Endothelial cell of umbilical vein (primary cell): ENCODE measurements around the gene ATP8B3. TPM values are rescaled to one million over a fixed set of nuclear protein-coding genes. Genes with fewer than 3 reads are reported as not detected.

Experiments used
- BruUV-seq: library from RNA; stranded (reverse); fragments of 400-500 nt; replicated peaks from 2 replicates; lab custom pipeline; 2021; lab: Mats Ljungman, UMichigan
- CTCF ChIA-PET: fragments of 300-600, 350-600 bp; sonication (Branson Sonifier 250); formaldehyde crosslinking; loops from one replicate; lab custom pipeline; 2021; ENCODE audit warnings: antibody characterized with exemption, inconsistent platforms; lab: Charles Lee
- POLR2A ChIA-PET: fragments of 300-600, 350-600 bp; sonication (Branson Sonifier 250); formaldehyde crosslinking; loops from one replicate; lab custom pipeline; 2021; ENCODE audit warnings: antibody characterized with exemption, inconsistent platforms; lab: Charles Lee
- DNase-seq: peaks from one replicate; pipeline ENCODE4 v3.0.0-alpha.2; 2011; ENCODE audit warnings: low read depth, low spot score
- FAIRE-seq: peaks from 2 replicates; lab custom pipeline; 2011; peaks lifted over from hg19 to GRCh38; lab: Jason Lieb, UNC
- H2AFZ ChIP-seq: 2 replicates; pipeline ENCODE4 v1.6.0; 2012; ENCODE audit warnings: low read depth, low read length, control low read depth, inconsistent platforms
- H3K27ac ChIP-seq: 2 replicates; pipeline ENCODE4 v1.5.1; 2011; ENCODE audit warnings: low read depth, mild to moderate bottlenecking, control low read depth, low read length, moderate library complexity; ENCODE audit not compliant: insufficient read depth
- H3K27me3 ChIP-seq, 2 experiments: 2 replicates each; pipeline versions ENCODE4 v1.6.0 to v1.6.1; 2011; ENCODE audit warnings: low read length in 2 of 2, mixed read lengths in 1 of 2; ENCODE audit not compliant: control insufficient read depth in 2 of 2, insufficient read depth in 2 of 2
- H3K36me3 ChIP-seq, 2 experiments: 2 replicates in 1 of 2; 3 replicates in 1 of 2; pipeline ENCODE4 v1.5.1; 2011; ENCODE audit warnings: low read length in 2 of 2, mild to moderate bottlenecking in 1 of 2, moderate library complexity in 1 of 2; ENCODE audit not compliant: control insufficient read depth in 2 of 2, insufficient read depth in 2 of 2; ENCODE audit errors: extremely low read depth in 1 of 2
- H3K4me1 ChIP-seq: 3 replicates; pipeline ENCODE4 v1.5.1; 2011; ENCODE audit warnings: mild to moderate bottlenecking, low read length; ENCODE audit not compliant: control insufficient read depth, insufficient read depth; ENCODE audit errors: extremely low read depth
- H3K4me2 ChIP-seq: 2 replicates; pipeline ENCODE4 v1.6.1; 2011; ENCODE audit warnings: low read length, control low read depth, mixed read lengths; ENCODE audit not compliant: insufficient read depth
- H3K4me3 ChIP-seq, 3 experiments: fragments of 200-600 bp in 1 of 3; sonication (generic), shearing (Covaris generic) in 1 of 3; replicated peaks in 1 of 3; 2 replicates each; pipeline ENCODE4 v1.5.1; 2011 to 2016; ENCODE audit warnings: control low read depth in 3 of 3, low read length in 3 of 3, mild to moderate bottlenecking in 2 of 3, inconsistent platforms in 1 of 3, low read depth in 1 of 3, moderate library complexity in 1 of 3; ENCODE audit not compliant: insufficient read depth in 1 of 3
- H3K79me2 ChIP-seq: 2 replicates; pipeline ENCODE4 v1.6.0; 2012; ENCODE audit warnings: low read length, inconsistent platforms; ENCODE audit not compliant: control insufficient read depth, insufficient read depth
- H3K9ac ChIP-seq: replicated peaks from 2 replicates; pipeline ENCODE3; 2011; ENCODE audit warnings: low read length, control low read depth; ENCODE audit not compliant: insufficient read depth; ENCODE audit errors: extremely low read depth
- H3K9me1 ChIP-seq: replicated peaks from 3 replicates; pipeline ENCODE4 v1.6.0; 2011; ENCODE audit warnings: mild to moderate bottlenecking, low read length; ENCODE audit not compliant: control insufficient read depth, insufficient read depth; ENCODE audit errors: extremely low read depth
- H3K9me3 ChIP-seq: replicated peaks from 2 replicates; pipeline ENCODE4 v1.5.1; 2012; ENCODE audit warnings: low read length, inconsistent platforms; ENCODE audit not compliant: control insufficient read depth, insufficient read depth
- H4K20me1 ChIP-seq: replicated peaks from 2 replicates; pipeline ENCODE3; 2011; ENCODE audit warnings: mild to moderate bottlenecking, low read length; ENCODE audit not compliant: control insufficient read depth, insufficient read depth; ENCODE audit errors: extremely low read depth
- EZH2 ChIP-seq: IDR thresholded peaks from 2 replicates; pipeline ENCODE4 v1.6.1; 2012; ENCODE audit warnings: borderline replicate concordance, low read depth, mild to moderate bottlenecking, moderate library complexity, low read length, inconsistent platforms; ENCODE audit not compliant: severe bottlenecking
- FOS ChIP-seq: IDR thresholded peaks from 2 replicates; pipeline ENCODE4 v1.6.1; 2011; ENCODE audit warnings: mild to moderate bottlenecking, low read length, moderate library complexity, borderline replicate concordance; ENCODE audit not compliant: insufficient read depth
- JUN ChIP-seq: IDR thresholded peaks from 2 replicates; pipeline ENCODE4 v1.6.1; 2011; ENCODE audit warnings: borderline replicate concordance, low read depth; ENCODE audit not compliant: insufficient read length, insufficient read depth
- POLR2AphosphoS5 ChIP-seq: IDR thresholded peaks from 2 replicates; pipeline ENCODE4 v1.6.1; 2012; ENCODE audit warnings: low read depth, mild to moderate bottlenecking, control low read depth, low read length, moderate library complexity; ENCODE audit not compliant: insufficient read depth
- dilution Hi-C: fragments of 300-500 bp; cut with MboI; formaldehyde crosslinking; loops from one replicate; pipeline ENCODE4 v1.15.0; 2019; ENCODE audit warnings: low sequenced_read_pairs; ENCODE audit not compliant: extremely low pct_ligation_motif_present
- intact Hi-C: fragments of 100-400 bp; cut with micrococcal nuclease; formaldehyde crosslinking; loops from one replicate; pipeline ENCODE4 v1.10.0; 2022
- polyA plus RNA-seq, 4 experiments: library from polyadenylated mRNA; depleted of rRNA in 3 of 4; stranded (reverse) in 3 of 4; unstranded in 1 of 4; fragments of >200 nt; gene quantifications; 2 replicates each; pipeline versions ENCODE4 v1.2.1 to v1.2.3, GENCODE V29; 2011 to 2012; ENCODE audit warnings: missing spikeins in 1 of 4
- total RNA-seq: library from RNA; stranded (reverse); gene quantifications from 2 replicates; pipeline ENCODE4 v1.2.3, GENCODE V29; 2021
- TF ChIP-seq, protein P1 (sequence below), 2 donors: IDR thresholded peaks; 1 replicate in 1 of 2; 2 replicates in 1 of 2; pipeline ENCODE4 v1.5.1; 2011; ENCODE audit warnings: low read length in 2 of 2, mild to moderate bottlenecking in 2 of 2, moderate library complexity in 2 of 2, control low read depth in 1 of 2, inconsistent platforms in 1 of 2, low read depth in 1 of 2; ENCODE audit not compliant: insufficient read depth in 1 of 2; ENCODE audit errors: extremely low read depth in 1 of 2

ATP8B3 gene
- total and polyA plus RNA-seq, 2 donors (not counting 3 experiments of a cell fraction or from before 2014, with no cell fraction given), result 1.1 to 7.3 TPM

DNA sequence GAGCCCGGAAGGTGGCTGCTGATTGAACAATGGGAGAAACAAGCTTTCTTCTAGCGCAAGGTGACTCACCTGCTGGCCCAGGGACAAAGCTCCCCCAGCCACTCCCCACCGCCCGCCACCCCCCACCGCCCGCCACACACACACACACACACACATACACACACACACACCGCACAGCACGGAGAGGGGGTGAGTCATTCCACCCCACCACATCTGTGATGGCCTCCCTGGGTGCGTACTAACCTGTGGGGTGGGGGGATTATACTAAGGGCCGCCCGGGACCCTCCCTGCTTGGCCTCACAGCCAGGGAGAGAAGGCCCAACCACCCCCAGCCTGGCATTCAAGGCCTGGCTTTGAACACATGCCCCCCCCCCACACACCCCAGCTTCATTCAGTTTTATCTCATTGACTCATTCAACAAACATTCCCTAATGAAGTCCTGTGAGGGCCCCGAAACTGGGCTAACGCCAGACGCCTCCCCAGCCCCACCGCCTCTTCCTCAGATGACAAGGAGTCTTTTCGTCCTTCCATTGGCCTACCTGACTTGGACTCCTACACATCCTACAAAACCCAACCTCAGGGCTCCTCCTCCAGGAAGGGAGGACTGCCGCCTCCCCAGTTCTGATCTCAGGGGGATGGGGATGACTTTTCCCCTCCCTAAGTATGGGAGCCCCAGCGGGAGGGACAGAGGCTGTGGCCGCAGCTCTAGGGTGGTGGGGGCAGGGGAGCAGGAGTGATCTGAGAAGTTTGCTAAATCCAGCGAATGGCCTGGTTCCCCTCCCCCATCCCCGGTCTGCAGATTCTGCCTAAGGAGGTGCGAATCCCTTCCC lies 64.6 kb downstream of the ATP8B3 start:
- CTCF ChIA-PET, result interaction anchor here (0.8 to 1.8 kb wide), 6 partner anchors 7 to 76 kb away, joined by 3 to 12 read pairs (median 4); no protein-coding TSS in a partner anchor
- no peaks in the 10 kb centered on the region for H4K20me1 ChIP-seq
- no peaks in the 10 kb centered on the region for H3K9me3 ChIP-seq
- TF ChIP-seq JUN (no peak), FOS (peak; percentile 40), POLR2AphosphoS5 (peak; percentile 31)
- H3K4me3 ChIP-seq, result no peak overlapping the region
- intact Hi-C loops, result no loop called here
- no peaks in the 10 kb centered on the region for H3K9me1 ChIP-seq
- DNase-seq, result peak; percentile 31
- no peak overlapping the region for H3K9ac ChIP-seq
- no peaks in the 10 kb centered on the region for H3K79me2 ChIP-seq
- dilution Hi-C loops, result no loop called here
- peaks cover 44 to 47% of the 10 kb centered on the region in 2 experiments for H3K27me3 ChIP-seq
- H3K36me3 ChIP-seq, result no peaks in the 10 kb centered on the region
- no peak overlapping the region for H3K27ac ChIP-seq
- H3K4me2 ChIP-seq, result no peak overlapping the region
- no peak overlapping the region for H2AFZ ChIP-seq
- POLR2A ChIA-PET, result no interaction called here
- peak; percentile 63 for FAIRE-seq
- BruUV-seq, result no TSS peak
- H3K4me1 ChIP-seq, result peaks cover 16% of the 10 kb centered on the region

DNA sequence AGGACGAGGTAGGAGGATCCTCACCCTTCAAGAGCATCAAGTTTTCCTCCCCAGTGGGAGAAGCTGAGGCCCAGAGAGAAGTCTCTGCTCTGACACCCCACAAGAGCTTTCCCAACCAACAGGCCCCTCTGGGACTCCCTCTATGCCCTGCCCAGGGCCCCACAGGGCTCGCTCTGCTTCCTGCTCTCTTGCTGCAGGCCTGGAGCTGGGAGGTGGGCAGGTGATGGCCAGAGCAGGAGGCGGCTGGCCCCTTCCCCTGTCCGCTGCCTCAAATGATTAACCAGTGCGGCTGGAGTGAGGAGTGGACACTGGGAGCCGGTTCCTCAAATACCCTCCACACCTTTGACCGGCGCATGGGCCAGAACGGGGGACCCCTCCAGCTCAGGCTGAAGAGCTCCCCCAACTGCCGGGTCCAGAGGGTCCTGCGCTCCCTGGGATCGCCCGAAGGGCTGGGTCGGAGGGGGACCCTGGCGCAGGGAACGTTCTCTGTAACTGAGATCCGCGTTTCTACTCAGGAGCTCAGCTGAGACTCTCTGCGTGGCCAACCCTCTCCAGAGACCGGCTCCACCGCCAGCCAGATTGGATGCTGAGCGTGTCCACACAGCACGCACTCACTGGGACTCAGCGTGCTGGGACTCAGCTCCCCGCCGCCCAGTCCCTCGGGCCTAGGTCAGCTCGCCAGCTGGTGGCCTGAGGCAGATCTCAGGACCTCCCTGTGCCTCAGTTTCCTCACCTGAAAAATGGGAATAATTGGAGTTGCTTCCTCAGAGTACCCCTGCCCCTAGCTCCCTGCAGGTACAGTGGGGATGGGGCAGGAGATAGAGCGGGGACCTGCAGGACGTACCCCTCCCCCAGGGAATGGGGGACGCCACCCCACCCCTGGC lies 65.4 kb downstream of the ATP8B3 start:
- H3K4me1 ChIP-seq, result peaks cover 16% of the 10 kb centered on the region
- H3K27ac ChIP-seq, result no peak overlapping the region
- no peaks in the 10 kb centered on the region for H3K9me3 ChIP-seq
- BruUV-seq, result no TSS peak
- no peak overlapping the region for H3K9ac ChIP-seq
- H3K79me2 ChIP-seq, result no peaks in the 10 kb centered on the region
- no peak for DNase-seq
- FAIRE-seq, result no peak
- ChIA-PET POLR2A (no interaction called here), CTCF (interaction anchor here (0.7 to 1.8 kb wide), 7 partner anchors 8 to 75 kb away, joined by 3 to 12 read pairs (median 4); no protein-coding TSS in a partner anchor)
- H3K4me3 ChIP-seq, result no peak overlapping the region
- dilution Hi-C loops (no loop called here), intact Hi-C loops (no loop called here)
- no peak overlapping the region for H3K4me2 ChIP-seq
- no peaks in the 10 kb centered on the region for H4K20me1 ChIP-seq
- TF ChIP-seq, protein P1, sequence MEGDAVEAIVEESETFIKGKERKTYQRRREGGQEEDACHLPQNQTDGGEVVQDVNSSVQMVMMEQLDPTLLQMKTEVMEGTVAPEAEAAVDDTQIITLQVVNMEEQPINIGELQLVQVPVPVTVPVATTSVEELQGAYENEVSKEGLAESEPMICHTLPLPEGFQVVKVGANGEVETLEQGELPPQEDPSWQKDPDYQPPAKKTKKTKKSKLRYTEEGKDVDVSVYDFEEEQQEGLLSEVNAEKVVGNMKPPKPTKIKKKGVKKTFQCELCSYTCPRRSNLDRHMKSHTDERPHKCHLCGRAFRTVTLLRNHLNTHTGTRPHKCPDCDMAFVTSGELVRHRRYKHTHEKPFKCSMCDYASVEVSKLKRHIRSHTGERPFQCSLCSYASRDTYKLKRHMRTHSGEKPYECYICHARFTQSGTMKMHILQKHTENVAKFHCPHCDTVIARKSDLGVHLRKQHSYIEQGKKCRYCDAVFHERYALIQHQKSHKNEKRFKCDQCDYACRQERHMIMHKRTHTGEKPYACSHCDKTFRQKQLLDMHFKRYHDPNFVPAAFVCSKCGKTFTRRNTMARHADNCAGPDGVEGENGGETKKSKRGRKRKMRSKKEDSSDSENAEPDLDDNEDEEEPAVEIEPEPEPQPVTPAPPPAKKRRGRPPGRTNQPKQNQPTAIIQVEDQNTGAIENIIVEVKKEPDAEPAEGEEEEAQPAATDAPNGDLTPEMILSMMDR (IDR thresholded peaks at IDR 0.05; ENCODE audit: extremely low read depth in 1 of 2, insufficient read depth in 1 of 2, low read depth in 1 of 2, low read length in 2 of 2), result no peak
- peak; percentile 21 for TF ChIP-seq EZH2
- H3K36me3 ChIP-seq, result no peaks in the 10 kb centered on the region
- H2AFZ ChIP-seq, result no peak overlapping the region
- no peaks in the 10 kb centered on the region for H3K9me1 ChIP-seq
- H3K27me3 ChIP-seq, result peaks cover 35 to 39% of the 10 kb centered on the region in 2 experiments
